CD4-positive, alpha-beta T cell (primary cell): Measurements from ENCODE around the gene PPFIBP2. TPM values are rescaled to one million over a fixed set of nuclear protein-coding genes. Genes with fewer than 3 reads are reported as not detected.

Experiments used
- ATAC-seq: fragments of 200-7000 bp; cut with Tn5 transposase; one replicate; pipeline ENCODE4 v1.10.0; 2022; ENCODE audit warnings: mild to moderate bottlenecking; ENCODE audit not compliant: poor library complexity
- CTCF ChIA-PET: fragments of 350-600 bp; sonication (Branson Sonifier 250); formaldehyde crosslinking; loops from one replicate; lab custom pipeline; 2021; ENCODE audit warnings: antibody characterized with exemption, inconsistent platforms; lab: Charles Lee
- POLR2A ChIA-PET: fragments of 350-600 bp; sonication (Branson Sonifier 250); formaldehyde crosslinking; loops from one replicate; lab custom pipeline; 2021; ENCODE audit warnings: antibody characterized with exemption, inconsistent platforms; lab: Charles Lee
- DNase-seq, 14 experiments: peaks; one replicate each; pipeline ENCODE4 v3.0.0-alpha.2; 2013 to 2020; ENCODE audit warnings: mixed read lengths in 2 of 14
- H3K27ac ChIP-seq, 2 donors: one replicate each; pipeline versions ENCODE4 v1.5.1 to v1.7.0; 2013; ENCODE audit warnings: low read length in 2 of 2, low read depth in 1 of 2, mild to moderate bottlenecking in 1 of 2
- H3K27me3 ChIP-seq, 2 experiments: 1 replicate in 1 of 2; 2 replicates in 1 of 2; pipeline versions ENCODE4 v1.6.1 to v1.7.0; 2013; ENCODE audit warnings: low read length in 2 of 2, control low read depth in 1 of 2, mild to moderate bottlenecking in 1 of 2, moderate library complexity in 1 of 2; ENCODE audit not compliant: insufficient read depth in 2 of 2, control insufficient read depth in 1 of 2
- H3K36me3 ChIP-seq: one replicate; pipeline ENCODE4 v1.6.1; 2013; ENCODE audit warnings: low read length, control low read depth; ENCODE audit not compliant: insufficient read depth
- H3K4me1 ChIP-seq: one replicate; pipeline ENCODE4 v1.6.1; 2013; ENCODE audit warnings: low read length, control low read depth; ENCODE audit not compliant: insufficient read depth
- H3K4me3 ChIP-seq: one replicate; pipeline ENCODE4 v1.5.1; 2013; ENCODE audit warnings: mild to moderate bottlenecking, low read length, moderate library complexity
- H3K9me3 ChIP-seq, 2 experiments: 1 replicate in 1 of 2; 2 replicates in 1 of 2; pipeline versions ENCODE4 v1.6.1 to v1.7.0; 2013; ENCODE audit warnings: low read length in 2 of 2, mild to moderate bottlenecking in 2 of 2, control low read depth in 1 of 2, moderate library complexity in 1 of 2; ENCODE audit not compliant: control insufficient read depth in 1 of 2, insufficient read depth in 1 of 2
- H3K27ac Mint-ChIP-seq: one replicate; pipeline ENCODE4 v1.8.0; 2020; ENCODE audit warnings: mixed read lengths
- H3K27me3 Mint-ChIP-seq: one replicate; pipeline ENCODE4 v1.8.0; 2021; ENCODE audit warnings: mixed read lengths
- H3K36me3 Mint-ChIP-seq: one replicate; pipeline ENCODE4 v1.8.0; 2021; ENCODE audit warnings: low read depth, mixed read lengths
- H3K4me1 Mint-ChIP-seq: one replicate; pipeline ENCODE4 v1.8.0; 2021; ENCODE audit warnings: low read depth, mixed read lengths
- H3K4me3 Mint-ChIP-seq: one replicate; pipeline ENCODE4 v1.8.0; 2020; ENCODE audit warnings: mild to moderate bottlenecking, mixed read lengths
- H3K9me3 Mint-ChIP-seq: one replicate; pipeline ENCODE4 v1.8.0; 2020; ENCODE audit warnings: mixed read lengths
- intact Hi-C, 2 experiments: fragments of 100-400 bp; cut with DNase I in 1 of 2; cut with micrococcal nuclease in 1 of 2; formaldehyde crosslinking; loops; one replicate each; pipeline versions ENCODE4 v1.15.1 to v1.9.0; 2023 to 2025; cut with DNase I, micrococcal nuclease
- total RNA-seq, 174 experiments: library from RNA in 2 of 174; stranded (reverse) in 2 of 174; gene quantifications; one replicate each; pipeline ENCODE4 v1.2.3 and lab custom pipeline; 2021 to 2026
- TF ChIP-seq, protein P1 (sequence below): fragments of 200-600 bp; IDR thresholded peaks from one replicate; pipeline ENCODE4 v1.8.0; 2022; ENCODE audit warnings: antibody characterized with exemption, mild to moderate bottlenecking

Gene PPFIBP2
- total RNA-seq, 2 experiments from 2014 or later: 27.0 to 35.9 TPM

DNA sequence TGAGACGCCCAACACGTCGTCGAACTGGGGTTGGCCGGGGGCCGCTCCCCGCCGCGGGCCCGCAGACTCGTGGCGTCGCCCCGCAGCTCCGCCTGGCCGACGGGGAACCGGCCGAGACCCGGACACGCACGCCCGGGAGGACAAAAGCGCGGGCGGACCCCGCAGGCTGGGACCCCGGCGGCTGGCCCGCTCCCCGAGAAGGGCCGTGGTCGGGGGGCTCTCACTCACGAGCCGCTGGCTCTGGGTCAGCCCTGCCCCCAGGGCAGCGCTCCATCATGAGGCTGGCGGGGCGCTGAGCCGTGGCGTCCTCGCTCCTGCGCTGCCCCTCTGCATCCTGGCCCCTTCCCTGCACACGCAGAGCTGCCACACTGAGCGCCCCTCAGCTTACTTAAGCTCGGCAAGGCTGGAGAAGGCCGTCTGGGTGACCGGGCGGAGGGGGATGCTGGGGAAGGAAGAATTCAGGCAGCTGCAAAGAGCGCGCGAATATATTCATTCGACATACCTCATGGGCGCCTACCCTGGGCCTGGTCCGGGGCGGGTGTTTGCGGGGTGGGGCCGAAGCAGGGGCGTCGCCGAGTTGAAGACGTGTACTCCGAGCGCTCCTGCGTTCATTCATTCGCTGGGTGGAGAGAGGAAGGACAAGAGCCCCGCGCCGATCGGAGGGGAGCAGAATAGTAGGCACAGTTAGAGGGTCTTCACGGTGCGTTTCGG is 160.1 kb downstream of the PPFIBP2 start:
- ATAC-seq: peak; percentile 59
- TF ChIP-seq, protein P1, sequence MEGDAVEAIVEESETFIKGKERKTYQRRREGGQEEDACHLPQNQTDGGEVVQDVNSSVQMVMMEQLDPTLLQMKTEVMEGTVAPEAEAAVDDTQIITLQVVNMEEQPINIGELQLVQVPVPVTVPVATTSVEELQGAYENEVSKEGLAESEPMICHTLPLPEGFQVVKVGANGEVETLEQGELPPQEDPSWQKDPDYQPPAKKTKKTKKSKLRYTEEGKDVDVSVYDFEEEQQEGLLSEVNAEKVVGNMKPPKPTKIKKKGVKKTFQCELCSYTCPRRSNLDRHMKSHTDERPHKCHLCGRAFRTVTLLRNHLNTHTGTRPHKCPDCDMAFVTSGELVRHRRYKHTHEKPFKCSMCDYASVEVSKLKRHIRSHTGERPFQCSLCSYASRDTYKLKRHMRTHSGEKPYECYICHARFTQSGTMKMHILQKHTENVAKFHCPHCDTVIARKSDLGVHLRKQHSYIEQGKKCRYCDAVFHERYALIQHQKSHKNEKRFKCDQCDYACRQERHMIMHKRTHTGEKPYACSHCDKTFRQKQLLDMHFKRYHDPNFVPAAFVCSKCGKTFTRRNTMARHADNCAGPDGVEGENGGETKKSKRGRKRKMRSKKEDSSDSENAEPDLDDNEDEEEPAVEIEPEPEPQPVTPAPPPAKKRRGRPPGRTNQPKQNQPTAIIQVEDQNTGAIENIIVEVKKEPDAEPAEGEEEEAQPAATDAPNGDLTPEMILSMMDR: no peak
- Histone ChIP-seq H3K27ac (no peak overlapping the region), H3K4me3 (peak overlapping the region; percentile 41), H3K4me1 (peaks cover 15% of the 10 kb centered on the region), H3K9me3 (peaks cover 0 to 7% of the 10 kb centered on the region in 2 experiments), H3K27me3 (peaks cover 39 to 59% of the 10 kb centered on the region in 2 experiments), H3K36me3 (no peaks in the 10 kb centered on the region)
- intact Hi-C loops: no loop called here
- H3K27me3 Mint-ChIP-seq: peaks cover 75% of the 10 kb centered on the region
- H3K27ac Mint-ChIP-seq: no peak overlapping the region
- peaks cover 11% of the 10 kb centered on the region for H3K4me1 Mint-ChIP-seq
- no peaks in the 10 kb centered on the region for H3K9me3 Mint-ChIP-seq
- ChIA-PET CTCF (no interaction called here), POLR2A (no interaction called here)
- H3K4me3 Mint-ChIP-seq: peak overlapping the region; percentile 84
- no peaks in the 10 kb centered on the region for H3K36me3 Mint-ChIP-seq
- peak in 3 of 14 experiments; percentile 3 to 21 (median 12) for DNase-seq

DNA sequence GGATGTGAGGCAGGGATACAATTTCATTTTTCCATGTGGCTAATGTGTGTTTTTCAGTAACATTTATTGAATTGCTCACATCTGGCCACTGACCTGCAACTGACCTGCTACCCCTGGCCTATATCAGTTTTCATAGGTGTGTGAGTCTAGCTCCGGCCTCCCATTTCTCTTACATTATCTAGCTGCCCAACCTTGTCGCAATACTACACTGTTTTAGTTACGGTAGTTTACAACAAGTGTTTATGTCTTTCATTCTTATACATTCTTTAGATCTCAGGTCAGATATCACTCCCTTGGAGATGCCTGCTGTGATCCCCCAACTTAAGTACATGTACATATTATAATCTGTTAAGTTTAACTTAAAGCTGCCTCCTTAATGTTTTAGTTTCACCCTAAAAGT is 161.8 kb downstream of the PPFIBP2 start:
- no peaks in the 10 kb centered on the region for H3K36me3 ChIP-seq
- ATAC-seq (no peak), DNase-seq (no peak)
- H3K27ac Mint-ChIP-seq: no peak overlapping the region
- H3K27ac ChIP-seq: no peak overlapping the region
- peaks cover 15% of the 10 kb centered on the region for H3K4me1 ChIP-seq
- H3K36me3 Mint-ChIP-seq: no peaks in the 10 kb centered on the region
- no peak overlapping the region for H3K4me3 ChIP-seq
- no peak overlapping the region for H3K4me3 Mint-ChIP-seq
- H3K9me3 Mint-ChIP-seq: no peaks in the 10 kb centered on the region
- CTCF ChIA-PET: no interaction called here
- POLR2A ChIA-PET: no interaction called here
- H3K9me3 ChIP-seq: peaks cover 0 to 7% of the 10 kb centered on the region in 2 experiments
- peaks cover 11% of the 10 kb centered on the region for H3K4me1 Mint-ChIP-seq
- TF ChIP-seq, protein P1: no peak
- peaks cover 88% of the 10 kb centered on the region for H3K27me3 Mint-ChIP-seq
- peaks cover 39 to 71% of the 10 kb centered on the region in 2 experiments for H3K27me3 ChIP-seq
- intact Hi-C loops: no loop called here

DNA sequence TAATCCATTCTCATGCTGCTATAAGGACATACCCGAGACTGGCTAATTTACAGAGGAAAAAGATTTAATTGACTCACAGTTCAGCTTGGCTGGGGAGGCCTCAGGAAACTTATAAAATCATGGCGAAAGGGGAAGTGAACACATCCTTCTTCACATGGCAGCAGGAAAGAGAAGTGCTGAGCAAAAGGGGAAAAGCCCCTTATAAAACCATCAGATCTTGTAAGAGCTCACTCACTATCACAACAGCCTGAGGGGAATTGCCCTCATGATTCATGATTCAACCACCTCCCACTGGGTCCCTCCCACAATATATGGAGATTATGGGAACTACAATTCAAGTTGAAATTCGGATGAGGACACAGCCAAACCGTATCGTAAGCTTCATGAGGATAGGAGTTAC is 163.3 kb downstream of the PPFIBP2 start:
- H3K4me3 Mint-ChIP-seq: no peak overlapping the region
- TF ChIP-seq, protein P1: no peak
- H3K27me3 Mint-ChIP-seq: peaks cover 81% of the 10 kb centered on the region
- peaks cover 30 to 68% of the 10 kb centered on the region in 2 experiments for H3K27me3 ChIP-seq
- H3K27ac ChIP-seq: no peak overlapping the region
- intact Hi-C loops: no loop called here
- DNase-seq (peak in 2 of 14 experiments; percentile 22 to 46), ATAC-seq (no peak)
- no peaks in the 10 kb centered on the region for H3K36me3 ChIP-seq
- ChIA-PET POLR2A (interaction anchor here (0.7 kb wide), 1 partner anchor 16 kb away, joined by 3 read pairs; no protein-coding TSS in a partner anchor), CTCF (interaction anchor here (0.9 to 1.7 kb wide), 2 partner anchors 10 to 12 kb away, joined by 3 to 5 read pairs; no protein-coding TSS in a partner anchor)
- peaks cover 15% of the 10 kb centered on the region for H3K4me1 ChIP-seq
- H3K36me3 Mint-ChIP-seq: no peaks in the 10 kb centered on the region
- H3K9me3 ChIP-seq: peaks cover 0 to 7% of the 10 kb centered on the region in 2 experiments
- no peak overlapping the region for H3K4me3 ChIP-seq
- peaks cover 11% of the 10 kb centered on the region for H3K4me1 Mint-ChIP-seq
- no peak overlapping the region for H3K27ac Mint-ChIP-seq
- H3K9me3 Mint-ChIP-seq: no peaks in the 10 kb centered on the region
